ENCODE results near the gene MOB1A. TPM values are rescaled to one million over a fixed set of nuclear protein-coding genes. Genes with fewer than 3 reads are reported as not detected.

Gene MOB1A
- total RNA-seq, 1 experiment from 2014 or later = 132 TPM

DNA sequence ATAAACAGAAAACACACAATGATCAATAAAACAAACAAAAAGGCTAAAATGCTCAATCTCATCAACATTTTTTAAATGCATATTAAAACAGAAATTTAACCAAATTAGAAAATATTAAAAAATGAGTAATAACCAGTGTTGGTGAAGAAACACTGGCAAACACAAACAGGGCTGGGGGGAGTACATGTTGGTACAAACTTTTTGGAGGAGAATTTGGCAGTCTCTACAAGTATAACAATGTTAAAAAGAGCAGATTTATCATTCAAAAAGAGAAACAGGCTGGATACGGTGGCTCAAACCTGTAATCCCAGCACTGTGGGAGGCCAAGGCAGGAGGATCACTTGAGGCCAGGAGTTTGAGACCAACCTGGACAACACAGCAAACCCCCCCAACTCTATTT is 13.9 kb downstream of the MOB1A start:
- Histone ChIP-seq H3K4me3 (replicated peaks in 1 of 2; ENCODE audit: low read depth in 1 of 2, low read length in 2 of 2) (no peak overlapping the region), H3K4me1 (ENCODE audit: control insufficient read depth in 1 of 2, insufficient read depth in 2 of 2, low read length in 2 of 2) (no peaks in the 10 kb centered on the region), H3K27ac (ENCODE audit: low read depth, low read length) (no peak overlapping the region), H3K36me3 (ENCODE audit: control insufficient read depth in 1 of 2, insufficient read depth in 2 of 2, low read length in 2 of 2) (peaks cover 31 to 52% of the 10 kb centered on the region in 2 experiments), H2AFZ (ENCODE audit: low read depth, low read length, poor library complexity, severe bottlenecking) (no peak overlapping the region), H3K27me3 (ENCODE audit: insufficient read depth, low read length) (no peaks in the 10 kb centered on the region), H3K9ac (ENCODE audit: low read length) (no peak overlapping the region), H3K9me2 (ENCODE audit: insufficient read depth) (no peaks in the 10 kb centered on the region), H3K9me3 (ENCODE audit: control insufficient read depth in 1 of 2, insufficient read depth in 1 of 2, low read depth in 1 of 2, low read length in 2 of 2) (no peaks in the 10 kb centered on the region), H3K4me2 (ENCODE audit: low read length) (no peak overlapping the region), H3K79me2 (ENCODE audit: insufficient read depth, low read length) (peaks cover 71% of the 10 kb centered on the region), H4K20me1 (ENCODE audit: insufficient read depth) (no peaks in the 10 kb centered on the region)
- RAD21 ChIA-PET (ENCODE audit: low non-redundant PET in 1 of 2, low total read pairs in 2 of 2, uncharacterized antibody in 2 of 2, unreplicated experiment in 2 of 2) = no interaction called here
- TF ChIP-seq REST (IDR thresholded peaks at IDR 0.05; ENCODE audit: low read depth) (no peak), POLR2A (IDR thresholded peaks at IDR 0.05; ENCODE audit: borderline replicate concordance, extremely low read depth, insufficient read depth, insufficient read length) (no peak), FOSL1 (IDR thresholded peaks at IDR 0.05; ENCODE audit: low read depth) (no peak), SRF (IDR thresholded peaks at IDR 0.05; ENCODE audit: low read depth) (no peak), POLR2AphosphoS5 (IDR thresholded peaks at IDR 0.05; ENCODE audit: low read depth, low read length) (no peak), ZNF274 (IDR thresholded peaks at IDR 0.05; ENCODE audit: low read depth, low read length) (no peak), YY1 (IDR thresholded peaks at IDR 0.05; ENCODE audit: extremely low read depth, insufficient replicate concordance, low read depth, low read length) (no peak), JUND (IDR thresholded peaks at IDR 0.05) (no peak), SP1 (IDR thresholded peaks at IDR 0.05; ENCODE audit: low read depth) (no peak), EZH2phosphoT487 (IDR thresholded peaks at IDR 0.05; ENCODE audit: borderline replicate concordance) (no peak), EGR1 (IDR thresholded peaks at IDR 0.05; ENCODE audit: low read depth) (no peak), CEBPB (IDR thresholded peaks at IDR 0.05; ENCODE audit: low read depth) (no peak), ZFX (IDR thresholded peaks at IDR 0.05) (no peak), SIN3A (IDR thresholded peaks at IDR 0.05; ENCODE audit: low read depth) (no peak)
- TF ChIP-seq, protein P1, sequence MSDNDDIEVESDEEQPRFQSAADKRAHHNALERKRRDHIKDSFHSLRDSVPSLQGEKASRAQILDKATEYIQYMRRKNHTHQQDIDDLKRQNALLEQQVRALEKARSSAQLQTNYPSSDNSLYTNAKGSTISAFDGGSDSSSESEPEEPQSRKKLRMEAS (IDR thresholded peaks at IDR 0.05) = no peak
- TF ChIP-seq, protein P2, sequence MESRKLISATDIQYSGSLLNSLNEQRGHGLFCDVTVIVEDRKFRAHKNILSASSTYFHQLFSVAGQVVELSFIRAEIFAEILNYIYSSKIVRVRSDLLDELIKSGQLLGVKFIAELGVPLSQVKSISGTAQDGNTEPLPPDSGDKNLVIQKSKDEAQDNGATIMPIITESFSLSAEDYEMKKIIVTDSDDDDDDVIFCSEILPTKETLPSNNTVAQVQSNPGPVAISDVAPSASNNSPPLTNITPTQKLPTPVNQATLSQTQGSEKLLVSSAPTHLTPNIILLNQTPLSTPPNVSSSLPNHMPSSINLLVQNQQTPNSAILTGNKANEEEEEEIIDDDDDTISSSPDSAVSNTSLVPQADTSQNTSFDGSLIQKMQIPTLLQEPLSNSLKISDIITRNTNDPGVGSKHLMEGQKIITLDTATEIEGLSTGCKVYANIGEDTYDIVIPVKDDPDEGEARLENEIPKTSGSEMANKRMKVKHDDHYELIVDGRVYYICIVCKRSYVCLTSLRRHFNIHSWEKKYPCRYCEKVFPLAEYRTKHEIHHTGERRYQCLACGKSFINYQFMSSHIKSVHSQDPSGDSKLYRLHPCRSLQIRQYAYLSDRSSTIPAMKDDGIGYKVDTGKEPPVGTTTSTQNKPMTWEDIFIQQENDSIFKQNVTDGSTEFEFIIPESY (IDR thresholded peaks at IDR 0.05; ENCODE audit: extremely low read depth, insufficient replicate concordance, low read length) = no peak
- no TSS peak for BruUV-seq (replicated peaks)
- POLR2A ChIA-PET = no interaction called here
- intact Hi-C loops (cut with micrococcal nuclease) = no loop called here
- CTCF ChIA-PET = no interaction called here
- no peak for ATAC-seq
- no peak for DNase-seq (ENCODE audit: low read depth, low spot score)
